ENCODE measurements around the gene PFN3.

GRCh38 chr5:177419046-177419445 is 18.6 kb upstream of the PFN3 start:
- TF ChIP-seq POLR2A (IDR thresholded peaks at IDR 0.05): no peak
- no peak for TF ChIP-seq CTCF (IDR thresholded peaks at IDR 0.05)

Data from adrenal gland (tissue), 5 donors.